HG02840 (cell line): ENCODE measurements around the gene ARL16.

Experiments
- ATAC-seq: cut with Tn5 transposase; IDR thresholded peaks from one replicate; pipeline ENCODE4 v1.9.1; 2021; ENCODE audit warnings: mild to moderate bottlenecking, moderate library complexity, moderate number of reproducible peaks; ENCODE audit not compliant: unreplicated experiment, low FRiP score

The ARL16 gene

GRCh38 chr17:81648013-81648706 is 35.4 kb downstream of the ARL16 start:
- no peak for ATAC-seq

- no peak for ATAC-seq
These were observed 36.0 kb downstream of the ARL16 start for GRCh38 chr17:81647640-81648012.

GRCh38 chr17:81646869-81647600 is 36.6 kb downstream of the ARL16 start:
- no peak for ATAC-seq

DNA sequence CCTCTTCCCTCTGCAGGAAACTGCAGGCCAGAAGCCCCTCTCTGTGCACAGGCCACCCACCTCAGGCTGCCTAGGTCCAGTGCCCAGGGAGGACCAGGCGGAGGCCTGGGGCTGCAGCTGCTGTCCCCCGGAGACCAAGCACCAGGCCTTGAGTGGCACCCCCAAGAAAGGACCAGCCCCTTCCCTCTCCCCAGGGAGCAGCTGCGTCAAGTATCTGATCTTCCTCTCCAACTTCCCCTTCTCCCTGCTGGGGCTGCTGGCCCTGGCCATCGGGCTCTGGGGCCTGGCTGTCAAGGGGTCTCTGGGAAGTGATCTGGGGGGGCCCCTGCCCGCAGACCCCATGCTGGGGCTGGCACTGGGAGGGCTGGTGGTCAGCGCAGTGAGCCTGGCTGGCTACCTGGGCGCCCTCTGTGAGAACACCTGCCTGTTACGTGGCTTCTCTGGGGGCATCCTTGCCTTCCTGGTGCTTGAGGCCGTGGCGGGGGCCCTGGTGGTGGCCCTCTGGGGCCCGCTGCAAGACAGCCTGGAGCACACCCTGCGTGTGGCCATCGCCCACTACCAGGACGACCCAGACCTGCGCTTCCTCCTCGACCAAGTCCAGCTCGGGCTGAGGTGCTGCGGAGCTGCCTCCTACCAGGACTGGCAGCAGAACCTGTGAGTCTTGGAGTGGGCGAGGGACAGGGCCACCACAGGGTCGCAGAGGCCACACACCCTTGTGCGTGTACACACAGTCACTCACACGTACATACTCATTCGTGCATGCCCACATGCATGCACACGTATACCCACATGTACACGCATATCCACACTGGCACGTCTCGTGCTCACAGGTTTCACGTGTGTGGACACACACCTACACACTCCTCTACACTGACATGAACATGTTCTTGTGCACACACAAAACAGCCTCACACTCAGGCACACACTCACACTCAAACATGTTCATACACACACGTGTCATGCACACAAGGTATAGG is 38.3 kb downstream of the ARL16 start:
- no peak for ATAC-seq

- no peak for ATAC-seq
These were observed 39.1 kb downstream of the ARL16 start for GRCh38 chr17:81644496-81644895.

- no peak for ATAC-seq
These were observed 41.6 kb downstream of the ARL16 start for GRCh38 chr17:81641825-81642489.

DNA sequence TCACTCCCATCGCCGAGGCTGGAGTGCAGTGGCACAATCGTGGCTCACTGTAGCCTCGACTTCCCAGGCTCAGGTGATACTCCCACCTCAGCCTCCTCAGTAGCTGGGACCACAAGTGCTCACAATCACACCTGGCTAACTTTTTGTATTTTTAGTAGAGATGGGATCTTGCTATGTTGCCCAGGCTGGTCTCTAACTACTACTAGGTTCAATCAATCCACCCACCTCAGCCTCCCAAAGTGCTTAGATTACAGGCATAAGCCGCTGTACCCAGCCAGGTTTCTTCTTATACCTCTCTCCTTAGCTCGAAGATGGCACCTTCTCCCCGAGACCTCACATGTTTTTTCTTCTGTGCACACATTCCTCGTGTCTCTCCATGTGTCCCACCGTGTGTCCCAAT is 43.6 kb downstream of the ARL16 start:
- no peak for ATAC-seq

DNA sequence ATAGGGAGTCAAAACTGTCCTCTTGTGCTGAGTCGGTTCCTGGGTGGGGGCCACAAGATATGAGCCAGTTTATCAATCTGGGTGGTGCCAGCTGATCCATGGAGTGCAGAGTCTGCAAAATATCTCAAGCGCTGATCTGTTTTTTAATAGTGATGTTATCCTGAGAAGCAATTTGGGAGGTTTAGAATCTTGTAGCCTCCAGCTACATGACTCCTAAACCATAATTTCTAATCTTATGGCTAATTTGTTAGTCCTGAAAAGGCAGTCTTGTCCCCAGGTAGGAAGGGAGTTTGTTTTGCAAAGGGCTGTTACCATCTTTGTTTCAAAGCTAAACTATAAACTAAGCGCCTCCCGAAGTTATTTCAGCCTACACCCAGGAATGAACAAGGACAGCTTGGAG is 44.9 kb downstream of the ARL16 start:
- ATAC-seq, result no peak

GRCh38 chr17:81636505-81637288 is 46.9 kb downstream of the ARL16 start, which contains the start of the genes NPLOC4 and TSPAN10:
Gene NPLOC4 (minus strand): TSS chr17:81637112. CDS start chr17:81636930, 182 bp downstream.
Gene TSPAN10 (plus strand): TSS chr17:81637196. CDS start chr17:81642413, 5,217 bp downstream.
- peak; percentile 83 for ATAC-seq

DNA sequence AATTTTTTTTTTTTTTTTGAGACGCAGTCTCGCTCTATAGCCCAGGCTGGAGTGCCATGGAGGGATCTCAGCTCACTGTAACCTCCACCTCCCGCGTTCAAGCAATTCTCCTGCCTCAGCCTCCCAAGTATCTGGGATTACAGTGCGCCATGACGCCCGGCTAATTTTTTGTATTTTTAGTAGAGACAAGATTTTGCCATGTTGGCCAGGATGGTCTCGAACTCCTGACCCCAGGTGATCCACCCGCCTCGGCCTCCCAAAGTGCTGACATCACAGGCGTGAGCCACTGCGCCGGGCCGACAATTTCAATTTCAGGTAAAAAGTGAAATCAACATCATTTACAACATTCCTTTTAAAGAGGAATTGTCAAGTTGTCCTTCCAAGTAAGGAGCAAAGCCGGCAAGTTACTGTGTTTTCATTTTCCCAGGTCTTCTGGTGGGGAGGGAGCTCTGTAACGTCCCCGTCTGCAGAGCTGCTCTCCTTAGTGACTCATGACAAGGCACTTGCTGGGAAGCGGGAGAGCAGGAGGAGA is 47.6 kb downstream of the ARL16 start:
- ATAC-seq, result peak; percentile 24

GRCh38 chr17:81635431-81635830 is 48.2 kb downstream of the ARL16 start:
- no peak for ATAC-seq

DNA sequence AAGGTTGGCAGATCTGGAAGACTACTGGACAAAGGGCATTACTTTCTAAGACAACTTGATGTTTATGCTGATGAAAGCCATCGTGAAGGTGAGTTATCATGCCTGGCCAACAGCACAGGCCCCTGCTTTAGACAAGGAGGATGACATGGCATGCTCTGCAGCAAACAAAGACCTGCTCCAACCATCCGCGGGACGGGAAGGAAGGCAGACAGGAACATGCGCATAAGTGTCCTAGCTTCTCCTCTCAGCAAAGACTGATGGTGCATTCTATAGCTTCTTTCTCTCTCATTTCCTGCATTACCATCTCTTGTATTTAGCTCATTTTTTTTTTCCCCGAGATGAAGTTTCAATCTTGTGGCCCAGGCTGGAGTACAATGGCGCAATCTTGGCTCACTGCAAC is 52.1 kb downstream of the ARL16 start:
- no peak for ATAC-seq
